Neural cell (in vitro differentiated cells): ENCODE data around the gene ATXN2. TPM values are rescaled to one million over a fixed set of nuclear protein-coding genes. Genes with fewer than 3 reads are reported as not detected.

ENCODE experiments used
- H2AFZ ChIP-seq: fragments of 200-600, 300-800 bp; sonication (generic), shearing (Covaris generic); 2 replicates; pipeline ENCODE4 v1.6.0; 2014; ENCODE audit warnings: low read depth, mild to moderate bottlenecking, antibody characterized with exemption, low read length, moderate library complexity
- H3F3A ChIP-seq: fragments of 200-600 bp; shearing (Covaris generic); 2 replicates; pipeline ENCODE4 v1.6.1; 2016; ENCODE audit warnings: mild to moderate bottlenecking, moderate library complexity, mixed read lengths, antibody characterized with exemption, low read length; ENCODE audit not compliant: insufficient read depth, poor library complexity, severe bottlenecking
- H3K27ac ChIP-seq: fragments of 200-600, 300-800 bp; sonication (generic), shearing (Covaris generic); 2 replicates; pipeline ENCODE4 v1.5.1; 2014; ENCODE audit warnings: mild to moderate bottlenecking, low read length, moderate library complexity
- H3K27me3 ChIP-seq: fragments of 300-800, 200-600 bp; sonication (generic), shearing (Covaris generic); 2 replicates; pipeline ENCODE4 v1.6.0; 2014; ENCODE audit warnings: mild to moderate bottlenecking, low read depth, low read length, moderate library complexity; ENCODE audit not compliant: insufficient read depth
- H3K36me3 ChIP-seq: fragments of 300-800, 200-600 bp; sonication (generic), shearing (Covaris generic); 2 replicates; pipeline ENCODE4 v1.5.1; 2014; ENCODE audit warnings: mild to moderate bottlenecking, antibody characterized with exemption, low read length, moderate library complexity; ENCODE audit not compliant: insufficient read depth
- H3K4me2 ChIP-seq: fragments of 300-800, 200-600 bp; sonication (generic), shearing (Covaris generic); 2 replicates; pipeline ENCODE4 v1.6.0; 2014; ENCODE audit warnings: mild to moderate bottlenecking, low read length
- H3K4me3 ChIP-seq: fragments of 300-800, 200-600 bp; sonication (generic), shearing (Covaris generic); 2 replicates; pipeline ENCODE4 v1.5.1; 2014; ENCODE audit warnings: mild to moderate bottlenecking, low read length, moderate library complexity
- H3K79me2 ChIP-seq: fragments of 200-600 bp; shearing (Covaris generic); replicated peaks from 2 replicates; pipeline ENCODE4 v1.6.0; 2014; ENCODE audit warnings: mild to moderate bottlenecking, low read length, moderate library complexity; ENCODE audit not compliant: insufficient read depth
- H3K9ac ChIP-seq: fragments of 300-800, 200-600 bp; sonication (generic), shearing (Covaris generic); 2 replicates; pipeline ENCODE4 v1.6.1; 2016; ENCODE audit warnings: mild to moderate bottlenecking, low read length, mixed read lengths
- H3K9me2 ChIP-seq: fragments of 200-600 bp; shearing (Covaris generic); 2 replicates; pipeline ENCODE4 v1.6.1; 2016; ENCODE audit warnings: mild to moderate bottlenecking, low read length, mixed read lengths; ENCODE audit not compliant: insufficient read depth
- H3K9me3 ChIP-seq: fragments of 200-600, 300-800 bp; sonication (generic), shearing (Covaris generic); 2 replicates; pipeline ENCODE4 v1.6.1; 2016; ENCODE audit warnings: mild to moderate bottlenecking, mixed run types, low read length, moderate library complexity, mixed read lengths
- H4K20me1 ChIP-seq: fragments of 200-600 bp; shearing (Covaris generic); 2 replicates; pipeline ENCODE4 v1.6.1; 2016; ENCODE audit warnings: mild to moderate bottlenecking, mixed run types; ENCODE audit not compliant: insufficient read depth
- EP300 ChIP-seq: fragments of 450-650 bp; conservative IDR thresholded peaks from 2 replicates; pipeline ENCODE4 v1.6.1; 2014; ENCODE audit warnings: antibody characterized with exemption, mild to moderate bottlenecking, moderate library complexity; ENCODE audit not compliant: poor library complexity, severe bottlenecking
- EZH2 ChIP-seq: fragments of 200-600, 300-800 bp; shearing (Covaris generic), sonication (generic); IDR thresholded peaks from 2 replicates; pipeline ENCODE4 v1.6.1; 2014; ENCODE audit warnings: antibody characterized with exemption, low read length, borderline replicate concordance, mild to moderate bottlenecking; ENCODE audit not compliant: insufficient read depth, poor library complexity, severe bottlenecking
- MXI1 ChIP-seq: fragments of 450-650 bp; conservative IDR thresholded peaks from 2 replicates; pipeline ENCODE4 v1.6.1; 2014; ENCODE audit warnings: antibody characterized with exemption, mild to moderate bottlenecking; ENCODE audit not compliant: poor library complexity, severe bottlenecking
- POLR2AphosphoS5 ChIP-seq: IDR thresholded peaks from 2 replicates; pipeline ENCODE4 v1.6.1; 2012
- RAD21 ChIP-seq: fragments of 450-650 bp; conservative IDR thresholded peaks from 2 replicates; pipeline ENCODE4 v1.6.1; 2014; ENCODE audit warnings: antibody characterized with exemption, mild to moderate bottlenecking, moderate library complexity
- SMC3 ChIP-seq: fragments of 450-650 bp; conservative IDR thresholded peaks from 2 replicates; pipeline ENCODE4 v1.6.1; 2014; ENCODE audit warnings: antibody characterized with exemption, mild to moderate bottlenecking, moderate library complexity; ENCODE audit not compliant: poor library complexity
- TAF1 ChIP-seq: IDR thresholded peaks from 2 replicates; pipeline ENCODE4 v1.6.1; 2012; ENCODE audit warnings: low read depth
- polyA plus RNA-seq: library from polyadenylated mRNA; depleted of rRNA; stranded (reverse); fragments of >200 nt; gene quantifications from 2 replicates; pipeline ENCODE4 v1.2.3, GENCODE V29; 2014
- TF ChIP-seq, protein P1 (sequence below): fragments of 450-650 bp; IDR thresholded peaks from 2 replicates; pipeline ENCODE4 v1.5.1; 2014; ENCODE audit warnings: antibody characterized with exemption, mild to moderate bottlenecking, moderate library complexity; ENCODE audit not compliant: poor library complexity, severe bottlenecking
- TF ChIP-seq, protein P2 (sequence below): IDR thresholded peaks from 2 replicates; pipeline ENCODE4 v1.6.1; 2012; ENCODE audit warnings: borderline replicate concordance

The ATXN2 gene
- polyA plus RNA-seq, 1 donor from 2014 or later = 12.6 TPM

GRCh38 chr12:111425655-111426054, 173.5 kb downstream of the ATXN2 start:
- H3K4me2 ChIP-seq = no peak overlapping the region
- no peaks in the 10 kb centered on the region for H3K9me2 ChIP-seq
- H3K79me2 ChIP-seq = no peaks in the 10 kb centered on the region
- H2AFZ ChIP-seq = no peak overlapping the region
- no peak overlapping the region for H3K9ac ChIP-seq
- no peak overlapping the region for H3K27ac ChIP-seq
- H3K36me3 ChIP-seq = no peaks in the 10 kb centered on the region
- no peaks in the 10 kb centered on the region for H3K9me3 ChIP-seq
- H3K4me3 ChIP-seq = no peak overlapping the region
- H4K20me1 ChIP-seq = no peaks in the 10 kb centered on the region
- TF ChIP-seq TAF1 (no peak), RAD21 (no peak), SMC3 (no peak), POLR2AphosphoS5 (no peak)
- TF ChIP-seq, protein P1, sequence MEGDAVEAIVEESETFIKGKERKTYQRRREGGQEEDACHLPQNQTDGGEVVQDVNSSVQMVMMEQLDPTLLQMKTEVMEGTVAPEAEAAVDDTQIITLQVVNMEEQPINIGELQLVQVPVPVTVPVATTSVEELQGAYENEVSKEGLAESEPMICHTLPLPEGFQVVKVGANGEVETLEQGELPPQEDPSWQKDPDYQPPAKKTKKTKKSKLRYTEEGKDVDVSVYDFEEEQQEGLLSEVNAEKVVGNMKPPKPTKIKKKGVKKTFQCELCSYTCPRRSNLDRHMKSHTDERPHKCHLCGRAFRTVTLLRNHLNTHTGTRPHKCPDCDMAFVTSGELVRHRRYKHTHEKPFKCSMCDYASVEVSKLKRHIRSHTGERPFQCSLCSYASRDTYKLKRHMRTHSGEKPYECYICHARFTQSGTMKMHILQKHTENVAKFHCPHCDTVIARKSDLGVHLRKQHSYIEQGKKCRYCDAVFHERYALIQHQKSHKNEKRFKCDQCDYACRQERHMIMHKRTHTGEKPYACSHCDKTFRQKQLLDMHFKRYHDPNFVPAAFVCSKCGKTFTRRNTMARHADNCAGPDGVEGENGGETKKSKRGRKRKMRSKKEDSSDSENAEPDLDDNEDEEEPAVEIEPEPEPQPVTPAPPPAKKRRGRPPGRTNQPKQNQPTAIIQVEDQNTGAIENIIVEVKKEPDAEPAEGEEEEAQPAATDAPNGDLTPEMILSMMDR = no peak
- TF ChIP-seq, protein P2, sequence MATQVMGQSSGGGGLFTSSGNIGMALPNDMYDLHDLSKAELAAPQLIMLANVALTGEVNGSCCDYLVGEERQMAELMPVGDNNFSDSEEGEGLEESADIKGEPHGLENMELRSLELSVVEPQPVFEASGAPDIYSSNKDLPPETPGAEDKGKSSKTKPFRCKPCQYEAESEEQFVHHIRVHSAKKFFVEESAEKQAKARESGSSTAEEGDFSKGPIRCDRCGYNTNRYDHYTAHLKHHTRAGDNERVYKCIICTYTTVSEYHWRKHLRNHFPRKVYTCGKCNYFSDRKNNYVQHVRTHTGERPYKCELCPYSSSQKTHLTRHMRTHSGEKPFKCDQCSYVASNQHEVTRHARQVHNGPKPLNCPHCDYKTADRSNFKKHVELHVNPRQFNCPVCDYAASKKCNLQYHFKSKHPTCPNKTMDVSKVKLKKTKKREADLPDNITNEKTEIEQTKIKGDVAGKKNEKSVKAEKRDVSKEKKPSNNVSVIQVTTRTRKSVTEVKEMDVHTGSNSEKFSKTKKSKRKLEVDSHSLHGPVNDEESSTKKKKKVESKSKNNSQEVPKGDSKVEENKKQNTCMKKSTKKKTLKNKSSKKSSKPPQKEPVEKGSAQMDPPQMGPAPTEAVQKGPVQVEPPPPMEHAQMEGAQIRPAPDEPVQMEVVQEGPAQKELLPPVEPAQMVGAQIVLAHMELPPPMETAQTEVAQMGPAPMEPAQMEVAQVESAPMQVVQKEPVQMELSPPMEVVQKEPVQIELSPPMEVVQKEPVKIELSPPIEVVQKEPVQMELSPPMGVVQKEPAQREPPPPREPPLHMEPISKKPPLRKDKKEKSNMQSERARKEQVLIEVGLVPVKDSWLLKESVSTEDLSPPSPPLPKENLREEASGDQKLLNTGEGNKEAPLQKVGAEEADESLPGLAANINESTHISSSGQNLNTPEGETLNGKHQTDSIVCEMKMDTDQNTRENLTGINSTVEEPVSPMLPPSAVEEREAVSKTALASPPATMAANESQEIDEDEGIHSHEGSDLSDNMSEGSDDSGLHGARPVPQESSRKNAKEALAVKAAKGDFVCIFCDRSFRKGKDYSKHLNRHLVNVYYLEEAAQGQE = no peak
- H3F3A ChIP-seq = no peaks in the 10 kb centered on the region
- H3K27me3 ChIP-seq = no peaks in the 10 kb centered on the region

- Histone ChIP-seq H3F3A (no peaks in the 10 kb centered on the region), H2AFZ (no peak overlapping the region), H4K20me1 (no peaks in the 10 kb centered on the region), H3K9me2 (no peaks in the 10 kb centered on the region), H3K9ac (no peak overlapping the region), H3K9me3 (no peaks in the 10 kb centered on the region), H3K4me3 (no peak overlapping the region), H3K79me2 (no peaks in the 10 kb centered on the region), H3K36me3 (no peaks in the 10 kb centered on the region), H3K4me2 (no peak overlapping the region), H3K27ac (no peak overlapping the region), H3K27me3 (no peaks in the 10 kb centered on the region)
- no peak for TF ChIP-seq TAF1
- TF ChIP-seq, protein P1 = no peak
- TF ChIP-seq, protein P2 = no peak
- no peak for TF ChIP-seq RAD21
- TF ChIP-seq POLR2AphosphoS5 = no peak
- TF ChIP-seq EZH2 = no peak
- TF ChIP-seq SMC3 = no peak
- no peak for TF ChIP-seq MXI1
- TF ChIP-seq EP300 = no peak
Observed at GRCh38 chr12:111424793-111425251, 174.3 kb downstream of the ATXN2 start.
